AG04449 (cell line): ENCODE results near the gene NME9.

Experiments
- CTCF ChIA-PET: fragments of 350-600 bp; formaldehyde crosslinking; extraction: SDS; loops from one replicate; lab custom pipeline; 2021; ENCODE audit warnings: antibody characterized with exemption; lab: Yijun Ruan, JAX
- POLR2A ChIA-PET: fragments of 400-600, 350-600 bp; formaldehyde crosslinking; extraction: SDS; loops from one replicate; lab custom pipeline; 2020; ENCODE audit warnings: antibody characterized with exemption, inconsistent platforms; lab: Yijun Ruan, JAX
- DNase-seq: peaks from one replicate; pipeline ENCODE4 v3.0.0-alpha.2; 2010; ENCODE audit warnings: low read depth, low spot score
- H3K4me3 ChIP-seq: 2 replicates; pipeline ENCODE4 v1.5.1; 2011; ENCODE audit warnings: low read depth, mild to moderate bottlenecking, control low read depth, low read length
- CTCF ChIP-seq: IDR thresholded peaks from one replicate; pipeline ENCODE4 v1.5.1; 2011; ENCODE audit warnings: mild to moderate bottlenecking, moderate library complexity, low read length, control low read depth, inconsistent platforms; ENCODE audit not compliant: insufficient read depth; ENCODE audit errors: missing control alignments

Gene NME9

GRCh38 chr3:138260611-138261010 lies 69.0 kb downstream of the NME9 start:
- CTCF ChIA-PET, result no interaction called here
- H3K4me3 ChIP-seq, result no peak overlapping the region
- POLR2A ChIA-PET, result no interaction called here
- no peak for DNase-seq
- no peak for TF ChIP-seq CTCF

GRCh38 chr3:138259126-138259525 lies 70.5 kb downstream of the NME9 start:
- no peak for TF ChIP-seq CTCF
- ChIA-PET CTCF (interaction anchor here (0.9 to 1.3 kb wide), 4 partner anchors 9 to 23 kb away, joined by 3 to 4 read pairs (median 3); no protein-coding TSS in a partner anchor), POLR2A (no interaction called here)
- H3K4me3 ChIP-seq, result no peak overlapping the region
- no peak for DNase-seq

GRCh38 chr3:138257986-138258385 lies 71.7 kb downstream of the NME9 start:
- H3K4me3 ChIP-seq, result no peak overlapping the region
- no peak for TF ChIP-seq CTCF
- DNase-seq, result no peak
- ChIA-PET CTCF (interaction anchor here (1.1 kb wide), 1 partner anchor 14 kb away, joined by 3 read pairs; no protein-coding TSS in a partner anchor), POLR2A (no interaction called here)

DNA sequence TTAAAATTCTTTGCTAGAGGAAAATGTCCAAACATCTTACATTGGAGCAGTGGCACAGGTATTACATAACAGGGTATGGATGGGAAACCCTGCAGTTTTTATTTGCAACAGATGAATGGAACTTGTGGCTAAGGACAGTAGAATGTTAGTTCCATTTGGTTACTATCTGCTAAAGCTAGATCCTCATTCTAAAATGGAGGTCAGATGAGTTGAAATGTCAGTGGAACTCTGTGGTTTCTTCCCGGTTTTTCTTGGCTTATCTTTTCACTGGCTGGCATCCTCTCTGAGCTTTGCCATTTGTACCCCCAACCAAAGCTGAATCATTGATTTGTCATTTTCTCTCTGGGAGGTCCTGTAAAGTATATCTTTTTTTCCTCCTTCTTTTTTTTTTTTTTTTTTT lies 73.6 kb downstream of the NME9 start:
- no peak for DNase-seq
- ChIA-PET CTCF (interaction anchor here (2.6 kb wide), 1 partner anchor 15 kb away, joined by 9 read pairs; no protein-coding TSS in a partner anchor), POLR2A (no interaction called here)
- no peak for TF ChIP-seq CTCF
- no peak overlapping the region for H3K4me3 ChIP-seq

GRCh38 chr3:138254216-138254615 lies 75.4 kb downstream of the NME9 start:
- TF ChIP-seq CTCF, result no peak
- POLR2A ChIA-PET, result no interaction called here

GRCh38 chr3:138253609-138254008 lies 76.0 kb downstream of the NME9 start:
- DNase-seq, result no peak
- H3K4me3 ChIP-seq, result no peak overlapping the region
- CTCF ChIA-PET, result interaction anchor here (1.4 kb wide), 1 partner anchor 8 kb away, joined by 3 read pairs; no protein-coding TSS in a partner anchor
- no peak for TF ChIP-seq CTCF
- POLR2A ChIA-PET, result no interaction called here

More at GRCh38 chr3:138254216-138254615, 75.4 kb downstream of the NME9 start:
- DNase-seq, result no peak
- CTCF ChIA-PET, result interaction anchor here (1.4 to 2.6 kb wide), 2 partner anchors 9 to 17 kb away, joined by 3 to 9 read pairs; no protein-coding TSS in a partner anchor
- no peak overlapping the region for H3K4me3 ChIP-seq
